AG09319 (cell line): ENCODE data around the gene SF1.

Experiments used
- DNase-seq: peaks from one replicate; pipeline ENCODE4 v3.0.0-alpha.2; 2010; ENCODE audit warnings: low read depth; ENCODE audit errors: extremely low read depth
- TF ChIP-seq, protein P1 (sequence below): IDR thresholded peaks from 2 replicates; pipeline ENCODE4 v1.5.1; 2011; ENCODE audit warnings: low read depth, mild to moderate bottlenecking, inconsistent platforms, low read length, moderate library complexity

SF1 gene

DNA sequence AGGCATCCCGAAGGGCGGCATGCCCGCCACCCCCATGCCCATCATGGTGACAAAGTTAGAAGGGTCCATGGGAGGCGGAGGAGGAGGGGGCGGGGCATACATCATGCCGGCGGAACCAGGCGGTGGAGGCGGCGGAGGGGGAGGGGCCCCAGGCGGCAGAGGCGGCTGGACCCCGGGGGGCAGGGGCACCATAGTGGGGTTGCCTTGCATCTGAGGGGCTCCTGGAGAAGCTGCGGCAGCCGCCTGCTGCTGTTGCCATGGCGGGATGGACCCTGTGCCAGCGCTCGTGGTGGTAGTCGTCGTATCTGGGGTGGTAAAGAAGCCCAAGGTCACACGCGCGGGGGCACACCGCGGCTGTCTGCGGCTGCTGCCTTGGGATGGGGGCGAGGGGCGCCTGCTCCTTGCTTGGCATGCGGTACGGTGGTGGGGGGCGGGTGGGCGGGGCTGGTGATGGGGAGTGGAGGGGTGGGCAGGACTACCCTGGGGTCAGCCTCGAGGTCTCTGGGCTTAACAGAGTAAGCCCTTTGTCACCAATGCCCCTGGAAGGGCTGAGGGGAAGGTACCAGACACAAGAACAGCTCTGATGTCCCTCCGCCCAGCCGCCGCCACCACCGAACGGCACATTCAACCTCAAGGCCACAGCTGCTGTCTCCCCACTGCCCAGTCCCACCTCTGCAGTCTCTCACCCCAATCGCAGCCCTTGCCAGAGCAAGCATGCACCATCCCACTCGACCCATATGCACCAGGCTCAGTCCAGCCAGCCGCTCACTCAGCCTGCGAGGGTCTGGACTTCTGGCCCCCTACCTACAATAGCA, 12.3 kb downstream of the SF1 start:
- no peak for DNase-seq
- TF ChIP-seq, protein P1, sequence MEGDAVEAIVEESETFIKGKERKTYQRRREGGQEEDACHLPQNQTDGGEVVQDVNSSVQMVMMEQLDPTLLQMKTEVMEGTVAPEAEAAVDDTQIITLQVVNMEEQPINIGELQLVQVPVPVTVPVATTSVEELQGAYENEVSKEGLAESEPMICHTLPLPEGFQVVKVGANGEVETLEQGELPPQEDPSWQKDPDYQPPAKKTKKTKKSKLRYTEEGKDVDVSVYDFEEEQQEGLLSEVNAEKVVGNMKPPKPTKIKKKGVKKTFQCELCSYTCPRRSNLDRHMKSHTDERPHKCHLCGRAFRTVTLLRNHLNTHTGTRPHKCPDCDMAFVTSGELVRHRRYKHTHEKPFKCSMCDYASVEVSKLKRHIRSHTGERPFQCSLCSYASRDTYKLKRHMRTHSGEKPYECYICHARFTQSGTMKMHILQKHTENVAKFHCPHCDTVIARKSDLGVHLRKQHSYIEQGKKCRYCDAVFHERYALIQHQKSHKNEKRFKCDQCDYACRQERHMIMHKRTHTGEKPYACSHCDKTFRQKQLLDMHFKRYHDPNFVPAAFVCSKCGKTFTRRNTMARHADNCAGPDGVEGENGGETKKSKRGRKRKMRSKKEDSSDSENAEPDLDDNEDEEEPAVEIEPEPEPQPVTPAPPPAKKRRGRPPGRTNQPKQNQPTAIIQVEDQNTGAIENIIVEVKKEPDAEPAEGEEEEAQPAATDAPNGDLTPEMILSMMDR: no peak

DNA sequence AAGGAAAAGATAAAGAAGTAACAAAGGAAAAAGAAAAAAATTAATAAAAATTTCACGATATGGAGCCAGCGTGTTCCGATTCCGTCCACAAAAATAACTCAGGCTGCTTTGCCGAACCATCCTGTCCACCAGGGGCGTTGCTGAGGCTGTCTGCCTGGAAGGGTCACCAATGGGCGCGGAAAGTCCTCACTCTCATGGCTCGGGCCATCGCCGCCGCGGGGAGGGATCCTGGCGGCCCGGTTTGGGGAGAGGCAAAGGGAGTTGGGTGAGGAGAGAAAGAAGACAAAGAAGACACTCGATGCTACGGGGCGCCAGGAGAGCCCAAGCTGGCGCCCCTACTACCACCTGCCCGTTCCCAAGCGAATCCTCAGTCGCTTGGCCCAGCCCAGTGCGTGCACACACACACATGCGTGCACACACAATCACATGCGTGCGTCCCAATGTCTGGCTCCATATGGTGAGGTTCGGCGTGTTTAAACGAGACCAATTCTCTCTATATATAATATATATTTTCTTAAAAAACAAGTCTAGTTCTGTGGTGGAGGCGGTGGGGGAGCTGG, 13.0 kb downstream of the SF1 start:
- TF ChIP-seq, protein P1: no peak; the same call in none of the 2 replicates
- DNase-seq: no peak

DNA sequence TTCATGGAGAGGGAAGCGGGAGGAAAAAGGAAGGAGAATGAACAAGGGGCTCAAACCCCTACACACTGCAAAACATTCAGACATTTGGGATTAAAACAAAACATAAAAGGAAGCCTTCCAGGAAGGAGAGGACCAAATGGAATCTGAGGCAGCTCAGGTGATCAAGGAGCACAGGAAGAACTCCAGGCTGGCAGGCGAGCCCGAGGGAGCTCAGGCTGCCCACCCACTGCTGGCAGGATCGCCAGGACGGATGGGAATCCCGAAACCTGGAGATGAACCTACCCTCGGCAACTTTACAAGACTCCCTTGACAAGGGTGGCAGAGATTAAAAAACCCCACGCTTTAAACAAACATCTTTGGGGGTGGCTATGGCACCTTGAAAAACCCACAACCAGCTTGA, 13.6 kb downstream of the SF1 start:
- TF ChIP-seq, protein P1: no peak
- no peak for DNase-seq

DNA sequence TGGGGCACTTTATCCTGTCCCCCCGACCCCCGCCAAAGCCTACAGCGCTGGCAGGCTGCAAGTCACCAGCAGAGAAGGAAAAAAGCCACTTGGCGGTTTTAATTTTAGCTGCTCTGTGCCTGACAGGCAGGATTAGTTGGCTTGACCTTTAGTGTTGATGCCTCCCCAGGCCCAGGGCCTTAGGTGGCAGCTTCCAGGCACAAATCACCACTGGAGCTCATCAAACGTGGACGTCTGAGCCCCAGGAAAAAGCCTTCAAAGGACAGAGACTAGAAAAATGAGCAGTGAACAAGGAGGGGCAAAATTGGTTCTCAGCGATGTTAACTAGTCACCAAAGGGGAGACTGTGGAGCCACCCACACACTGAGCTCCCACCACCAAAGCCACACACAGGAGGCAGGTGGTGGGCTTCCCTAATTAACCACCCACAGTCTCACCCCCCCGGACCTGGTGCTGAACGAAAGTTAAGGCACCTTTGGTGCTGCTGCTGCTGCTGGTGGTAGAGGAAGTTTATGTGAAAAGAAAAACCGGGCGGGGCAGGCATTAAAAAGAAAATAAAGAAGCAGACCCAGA, 14.2 kb downstream of the SF1 start:
- DNase-seq: no peak
- TF ChIP-seq, protein P1: no peak

DNA sequence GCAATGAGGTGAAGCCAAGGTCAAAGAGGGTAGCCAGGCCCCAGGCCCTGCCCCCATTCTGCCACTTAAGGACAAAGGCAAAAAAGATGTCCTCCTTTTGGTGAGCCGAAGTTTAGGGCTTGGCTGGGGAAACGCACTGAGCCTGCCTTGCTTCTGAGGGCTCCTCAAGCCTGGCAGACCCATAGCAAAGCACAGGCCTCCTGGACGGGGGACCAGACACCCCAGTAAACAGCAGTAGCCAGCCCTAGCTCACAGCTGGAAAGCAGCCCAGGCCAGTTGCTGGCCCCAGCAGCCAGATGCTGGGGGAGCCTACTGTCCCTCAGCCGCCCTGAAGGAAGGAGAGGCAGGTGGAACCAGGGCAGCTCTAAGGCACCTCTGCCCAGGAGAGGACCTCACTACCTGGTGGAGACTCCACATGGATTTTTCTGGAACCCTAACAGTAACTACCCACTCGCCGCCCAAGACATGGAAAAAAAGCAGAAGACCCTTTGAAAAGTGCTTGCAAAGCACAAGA, 14.8 kb downstream of the SF1 start:
- no peak for DNase-seq

DNA sequence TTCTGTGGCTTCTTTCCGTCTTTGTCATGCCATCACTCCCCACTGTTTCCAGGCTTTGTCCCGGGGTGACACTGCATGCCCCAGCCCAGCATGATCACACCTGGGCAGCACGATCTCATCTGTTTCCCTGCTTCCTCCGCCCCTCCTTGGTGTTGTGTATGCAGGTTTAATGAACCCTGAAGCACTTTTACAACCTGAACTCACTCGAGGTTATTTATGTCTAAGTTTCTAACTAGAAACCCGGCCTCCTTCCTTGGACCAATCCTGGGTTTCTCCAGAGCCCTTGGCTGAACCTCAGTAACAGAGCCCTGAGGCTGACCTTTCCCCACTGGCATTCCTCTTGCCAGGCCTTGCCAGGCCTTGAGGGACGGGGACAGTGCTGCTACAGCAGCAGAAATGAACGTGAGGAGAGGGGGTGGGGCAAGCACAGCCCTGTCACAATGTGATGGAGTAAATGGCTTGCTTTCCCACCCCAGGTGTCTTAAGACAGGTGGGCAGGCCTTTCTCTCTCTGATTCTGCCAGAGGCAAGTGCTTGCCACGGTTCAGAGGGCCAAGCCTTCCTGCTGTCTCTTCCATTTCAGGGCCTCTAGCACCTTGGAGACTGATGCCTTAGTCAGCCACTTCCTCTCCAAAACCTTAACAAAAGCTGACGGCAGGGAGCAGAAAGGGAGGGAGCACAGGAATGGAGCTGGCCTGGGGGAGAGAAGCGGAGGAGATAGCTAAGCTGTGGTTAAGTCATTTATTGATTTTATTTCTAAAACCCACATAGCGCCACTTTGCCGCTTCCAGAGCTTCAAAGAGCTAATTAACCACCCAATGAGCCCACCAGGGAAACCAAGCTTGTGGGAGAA, 15.4 kb downstream of the SF1 start:
- TF ChIP-seq, protein P1: no peak
- DNase-seq: no peak

More for the DNA sequence above, 14.8 kb downstream of the SF1 start:
- TF ChIP-seq, protein P1: no peak
